Coronary artery (tissue), 2 donors: ENCODE measurements around the gene CELF2.

Experiments
- DNase-seq: peaks from one replicate; pipeline ENCODE4 v3.0.0-alpha.2; 2017; ENCODE audit warnings: low spot score
- H3K27ac ChIP-seq, 2 donors: fragments of 200-600 bp; sonication (generic); one replicate each; pipeline ENCODE4 v1.5.1; 2016 to 2019
- H3K4me3 ChIP-seq: fragments of 200-600 bp; sonication (generic); 2 replicates; pipeline ENCODE4 v1.5.1; 2016; ENCODE audit warnings: mild to moderate bottlenecking, moderate library complexity
- CTCF ChIP-seq: fragments of 200-600 bp; sonication (generic); IDR thresholded peaks from one replicate; pipeline ENCODE4 v1.5.1; 2019; ENCODE audit warnings: antibody characterized with exemption

The CELF2 gene

GRCh38 chr10:11382187-11382586, 364.5 kb downstream of the CELF2 start:
- H3K27ac ChIP-seq, result no peak overlapping the region
- DNase-seq, result no peak
- no peak overlapping the region for H3K4me3 ChIP-seq
- no peak for TF ChIP-seq CTCF

GRCh38 chr10:11386044-11386443, 368.4 kb downstream of the CELF2 start:
- DNase-seq, result no peak
- no peak for TF ChIP-seq CTCF
- Histone ChIP-seq H3K4me3 (no peak overlapping the region), H3K27ac (no peak overlapping the region)
